ENCODE measurements around the gene BICC1.

Gene BICC1

DNA sequence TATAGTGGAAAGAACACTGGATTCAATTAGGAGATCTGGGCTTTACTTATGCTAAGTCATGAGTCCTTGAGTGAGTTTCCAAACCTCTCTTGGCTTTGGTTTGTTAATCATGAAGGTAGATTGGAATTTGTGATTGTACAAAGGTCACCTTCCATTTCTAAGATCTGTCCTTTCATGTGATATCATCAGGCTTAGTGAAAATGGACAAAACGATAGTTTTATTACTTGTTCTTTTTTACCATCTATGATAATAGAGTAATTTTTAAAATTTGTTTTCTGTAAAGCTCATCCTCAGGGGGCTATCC, 309.0 kb downstream of the BICC1 start:
- Histone ChIP-seq H3K27ac (ENCODE audit: low read length) (no peak overlapping the region), H3K4me1 (ENCODE audit: control insufficient read depth in 1 of 2, insufficient read depth in 2 of 2, low read length in 2 of 2) (peaks cover 0 to 10% of the 10 kb centered on the region in 2 donors), H3K4me3 (ENCODE audit: low read depth in 1 of 2, low read length in 2 of 2) (no peak overlapping the region), H3K36me3 (ENCODE audit: control insufficient read depth in 1 of 2, insufficient read depth in 2 of 2, low read length in 2 of 2) (no peaks in the 10 kb centered on the region), H3K9me3 (ENCODE audit: control insufficient read depth in 1 of 2, low read length in 2 of 2) (no peaks in the 10 kb centered on the region), H3K27me3 (ENCODE audit: low read depth, low read length) (no peaks in the 10 kb centered on the region)

DNA sequence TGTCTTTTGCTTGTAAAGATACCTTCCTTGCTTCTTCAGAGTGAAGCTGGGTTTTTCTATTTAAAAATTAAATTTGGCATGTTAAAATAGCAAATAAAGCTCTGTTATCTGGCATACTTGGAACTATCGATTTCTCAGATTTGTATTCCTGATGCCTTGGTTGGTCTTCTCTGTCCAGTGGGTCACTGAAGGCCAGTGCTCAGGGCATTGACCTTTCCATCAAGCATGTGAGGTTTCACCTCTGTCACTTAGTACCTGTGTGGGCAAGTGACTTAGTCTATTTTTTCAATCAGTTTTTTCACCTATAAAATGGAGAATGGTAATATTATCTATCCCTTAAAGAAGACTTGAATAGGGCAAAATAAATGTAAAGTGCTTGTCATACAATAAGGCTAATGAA, 311.3 kb downstream of the BICC1 start:
- Histone ChIP-seq H3K27ac (ENCODE audit: low read length) (no peak overlapping the region), H3K4me1 (ENCODE audit: control insufficient read depth in 1 of 2, insufficient read depth in 2 of 2, low read length in 2 of 2) (peaks cover 0 to 5% of the 10 kb centered on the region in 2 donors), H3K27me3 (ENCODE audit: low read depth, low read length) (no peaks in the 10 kb centered on the region), H3K9me3 (ENCODE audit: control insufficient read depth in 1 of 2, low read length in 2 of 2) (no peaks in the 10 kb centered on the region), H3K36me3 (ENCODE audit: control insufficient read depth in 1 of 2, insufficient read depth in 2 of 2, low read length in 2 of 2) (no peaks in the 10 kb centered on the region), H3K4me3 (ENCODE audit: low read depth in 1 of 2, low read length in 2 of 2) (no peak overlapping the region)

DNA sequence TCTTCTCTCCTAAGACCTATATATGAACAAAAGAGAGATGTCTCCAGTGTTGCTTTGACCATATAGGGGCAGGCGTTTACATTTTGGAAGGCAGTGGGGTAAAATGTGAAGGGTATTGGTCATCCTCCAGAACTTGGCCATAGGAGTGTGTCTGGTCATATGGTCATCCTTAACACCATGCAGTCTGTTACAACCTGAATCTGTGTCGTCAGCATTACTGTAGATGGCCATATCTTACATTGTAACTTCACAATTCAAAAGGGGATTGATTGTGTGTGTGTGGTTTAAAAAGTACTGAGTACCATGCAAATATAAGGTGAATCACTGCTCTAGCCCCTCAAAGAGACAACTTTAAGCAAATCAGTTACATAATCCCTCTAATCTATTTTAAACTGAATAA, 311.7 kb downstream of the BICC1 start:
- no peaks in the 10 kb centered on the region for H3K27me3 ChIP-seq (ENCODE audit: low read depth, low read length)
- H3K4me3 ChIP-seq (ENCODE audit: low read depth in 1 of 2, low read length in 2 of 2), result no peak overlapping the region
- no peaks in the 10 kb centered on the region for H3K36me3 ChIP-seq (ENCODE audit: control insufficient read depth in 1 of 2, insufficient read depth in 2 of 2, low read length in 2 of 2)
- H3K27ac ChIP-seq (ENCODE audit: low read length), result no peak overlapping the region
- no peaks in the 10 kb centered on the region for H3K9me3 ChIP-seq (ENCODE audit: control insufficient read depth in 1 of 2, low read length in 2 of 2)
- H3K4me1 ChIP-seq (ENCODE audit: control insufficient read depth in 1 of 2, insufficient read depth in 2 of 2, low read length in 2 of 2), result peaks cover 0 to 4% of the 10 kb centered on the region in 2 donors

DNA sequence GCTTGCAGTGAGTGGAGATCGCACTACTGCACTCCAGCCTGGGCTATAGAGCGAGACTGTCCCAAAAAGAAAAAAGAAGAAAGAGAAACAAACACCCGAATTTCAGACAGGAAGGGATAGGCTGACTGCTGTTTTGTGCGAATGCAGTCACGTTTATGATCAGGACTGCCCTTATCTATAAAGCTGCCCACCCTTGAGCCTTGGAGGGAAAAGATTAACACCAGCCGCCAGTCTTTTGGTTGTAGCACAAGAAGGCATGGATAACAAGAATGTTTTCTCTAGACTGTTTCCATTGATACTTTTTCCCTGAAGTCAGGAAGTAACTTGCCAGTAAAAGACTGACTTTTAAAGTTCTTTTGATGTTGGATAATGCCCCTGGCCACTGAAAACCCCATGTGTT, 314.0 kb downstream of the BICC1 start:
- Histone ChIP-seq H3K27ac (ENCODE audit: low read length) (no peak overlapping the region), H3K4me3 (ENCODE audit: low read depth in 1 of 2, low read length in 2 of 2) (no peak overlapping the region), H3K27me3 (ENCODE audit: low read depth, low read length) (no peaks in the 10 kb centered on the region), H3K4me1 (ENCODE audit: control insufficient read depth in 1 of 2, insufficient read depth in 2 of 2, low read length in 2 of 2) (no peaks in the 10 kb centered on the region), H3K9me3 (ENCODE audit: control insufficient read depth in 1 of 2, low read length in 2 of 2) (no peaks in the 10 kb centered on the region), H3K36me3 (ENCODE audit: control insufficient read depth in 1 of 2, insufficient read depth in 2 of 2, low read length in 2 of 2) (no peaks in the 10 kb centered on the region)

DNA sequence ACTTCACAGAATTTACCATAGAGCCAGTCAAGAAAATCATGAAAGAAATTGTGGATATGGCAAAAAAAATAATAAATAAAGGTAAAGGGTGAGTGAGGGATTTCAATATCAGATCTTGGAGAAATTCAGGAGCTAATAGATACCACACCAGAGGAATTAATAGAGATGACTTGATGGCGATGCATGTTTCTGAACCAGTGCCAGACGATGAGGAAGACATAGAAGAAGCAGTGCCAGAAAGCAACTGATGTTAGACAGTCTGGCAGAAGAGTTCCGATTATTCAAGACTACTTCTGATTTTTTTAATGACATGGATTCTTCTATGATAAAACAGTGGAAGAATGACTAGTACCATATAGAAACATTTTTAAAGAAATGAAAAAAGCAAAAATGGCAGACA, 314.7 kb downstream of the BICC1 start:
- H3K4me1 ChIP-seq (ENCODE audit: control insufficient read depth in 1 of 2, insufficient read depth in 2 of 2, low read length in 2 of 2), result no peaks in the 10 kb centered on the region
- H3K36me3 ChIP-seq (ENCODE audit: control insufficient read depth in 1 of 2, insufficient read depth in 2 of 2, low read length in 2 of 2), result no peaks in the 10 kb centered on the region
- no peak overlapping the region for H3K4me3 ChIP-seq (ENCODE audit: low read depth in 1 of 2, low read length in 2 of 2)
- H3K27me3 ChIP-seq (ENCODE audit: low read depth, low read length), result no peaks in the 10 kb centered on the region
- H3K9me3 ChIP-seq (ENCODE audit: control insufficient read depth in 1 of 2, low read length in 2 of 2), result no peaks in the 10 kb centered on the region
- H3K27ac ChIP-seq (ENCODE audit: low read length), result no peak overlapping the region

DNA sequence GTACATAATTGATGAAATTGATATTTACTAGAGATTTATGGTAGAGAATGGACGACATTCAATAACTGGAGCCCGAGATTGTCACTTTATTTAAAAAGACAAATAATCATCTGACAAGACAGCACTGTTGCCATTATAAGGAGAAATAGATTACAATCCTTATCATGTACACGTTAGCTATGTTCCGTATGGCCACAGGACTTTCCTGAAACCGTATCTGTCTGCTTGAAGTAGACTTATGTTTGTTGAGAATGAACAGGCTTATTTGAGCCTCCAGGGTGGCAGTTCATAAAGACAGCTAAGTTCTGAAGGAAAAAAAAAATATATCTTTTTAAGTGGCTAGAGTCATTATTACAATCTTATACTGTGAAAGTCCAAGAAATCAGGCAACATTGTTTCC, 317.2 kb downstream of the BICC1 start:
- Histone ChIP-seq H3K9me3 (ENCODE audit: control insufficient read depth in 1 of 2, low read length in 2 of 2) (no peaks in the 10 kb centered on the region), H3K36me3 (ENCODE audit: control insufficient read depth in 1 of 2, insufficient read depth in 2 of 2, low read length in 2 of 2) (no peaks in the 10 kb centered on the region), H3K4me1 (ENCODE audit: control insufficient read depth in 1 of 2, insufficient read depth in 2 of 2, low read length in 2 of 2) (no peaks in the 10 kb centered on the region), H3K27me3 (ENCODE audit: low read depth, low read length) (no peaks in the 10 kb centered on the region), H3K4me3 (ENCODE audit: low read depth in 1 of 2, low read length in 2 of 2) (no peak overlapping the region), H3K27ac (ENCODE audit: low read length) (no peak overlapping the region)

DNA sequence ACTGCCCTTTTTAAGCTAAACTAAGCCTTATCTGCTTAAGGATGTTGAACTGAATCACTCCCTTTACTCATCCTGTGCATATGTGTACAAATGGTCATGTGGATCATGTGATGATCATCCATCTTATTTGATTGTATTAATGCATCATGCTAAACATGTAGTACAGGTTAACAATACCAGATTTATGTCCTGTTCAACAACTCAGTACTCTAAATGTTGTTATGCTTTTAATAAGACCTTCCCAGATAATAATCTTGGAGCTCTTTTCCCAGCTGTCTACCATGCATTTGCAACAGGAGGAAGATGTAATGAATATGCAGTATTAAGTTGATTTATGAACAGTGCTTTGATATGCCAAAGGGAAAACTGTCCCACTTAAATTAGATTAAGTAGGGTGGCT, 318.0 kb downstream of the BICC1 start:
- no peaks in the 10 kb centered on the region for H3K36me3 ChIP-seq (ENCODE audit: control insufficient read depth in 1 of 2, insufficient read depth in 2 of 2, low read length in 2 of 2)
- H3K9me3 ChIP-seq (ENCODE audit: control insufficient read depth in 1 of 2, low read length in 2 of 2), result no peaks in the 10 kb centered on the region
- H3K27ac ChIP-seq (ENCODE audit: low read length), result no peak overlapping the region

DNA sequence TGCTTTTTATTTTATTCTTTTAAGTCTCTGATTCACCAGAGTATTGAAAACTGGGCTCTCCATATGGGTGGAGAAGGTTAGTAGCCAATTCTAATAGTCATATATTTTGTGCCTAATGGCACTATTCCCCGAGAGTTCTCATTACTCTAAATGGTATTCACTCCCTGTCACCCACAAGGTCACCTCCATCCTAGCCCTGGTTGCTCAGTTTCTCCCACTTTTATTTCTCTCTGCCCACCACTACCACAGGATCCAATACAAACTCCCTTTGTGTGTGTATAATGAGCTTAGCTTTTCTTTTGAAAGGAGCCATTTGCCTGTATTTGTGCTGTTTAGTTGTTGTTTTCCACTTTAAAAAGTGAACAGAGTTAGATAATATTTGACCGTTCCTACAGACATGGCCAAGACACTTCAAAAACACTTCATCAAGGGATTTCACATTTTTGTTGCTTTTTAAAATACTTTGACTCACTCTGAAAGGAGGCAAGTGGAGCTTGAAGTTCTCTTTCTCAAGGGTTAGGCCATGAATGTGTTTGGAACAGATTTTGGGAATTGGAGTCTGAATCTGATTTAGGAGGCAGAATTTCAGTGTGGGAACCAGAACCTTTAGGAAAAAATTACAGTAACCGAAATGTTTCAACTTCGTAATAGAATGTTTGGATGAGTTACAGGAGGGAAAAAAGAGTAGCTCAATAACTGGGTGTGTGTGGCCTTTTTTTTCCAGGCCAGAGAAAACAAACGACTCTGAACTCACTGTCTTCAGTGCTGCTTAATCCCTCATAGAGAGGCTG, 321.3 kb downstream of the BICC1 start:
- Histone ChIP-seq H3K27me3 (ENCODE audit: low read depth, low read length) (no peaks in the 10 kb centered on the region), H3K27ac (ENCODE audit: low read length) (no peak overlapping the region), H3K4me1 (ENCODE audit: control insufficient read depth in 1 of 2, insufficient read depth in 2 of 2, low read length in 2 of 2) (no peaks in the 10 kb centered on the region), H3K9me3 (ENCODE audit: control insufficient read depth in 1 of 2, low read length in 2 of 2) (no peaks in the 10 kb centered on the region), H3K4me3 (ENCODE audit: low read depth in 1 of 2, low read length in 2 of 2) (no peak overlapping the region), H3K36me3 (ENCODE audit: control insufficient read depth in 1 of 2, insufficient read depth in 2 of 2, low read length in 2 of 2) (no peaks in the 10 kb centered on the region)

More for the DNA sequence above, 318.0 kb downstream of the BICC1 start:
- Histone ChIP-seq H3K4me3 (ENCODE audit: low read depth in 1 of 2, low read length in 2 of 2) (no peak overlapping the region), H3K27me3 (ENCODE audit: low read depth, low read length) (no peaks in the 10 kb centered on the region), H3K4me1 (ENCODE audit: control insufficient read depth in 1 of 2, insufficient read depth in 2 of 2, low read length in 2 of 2) (no peaks in the 10 kb centered on the region)

DNA sequence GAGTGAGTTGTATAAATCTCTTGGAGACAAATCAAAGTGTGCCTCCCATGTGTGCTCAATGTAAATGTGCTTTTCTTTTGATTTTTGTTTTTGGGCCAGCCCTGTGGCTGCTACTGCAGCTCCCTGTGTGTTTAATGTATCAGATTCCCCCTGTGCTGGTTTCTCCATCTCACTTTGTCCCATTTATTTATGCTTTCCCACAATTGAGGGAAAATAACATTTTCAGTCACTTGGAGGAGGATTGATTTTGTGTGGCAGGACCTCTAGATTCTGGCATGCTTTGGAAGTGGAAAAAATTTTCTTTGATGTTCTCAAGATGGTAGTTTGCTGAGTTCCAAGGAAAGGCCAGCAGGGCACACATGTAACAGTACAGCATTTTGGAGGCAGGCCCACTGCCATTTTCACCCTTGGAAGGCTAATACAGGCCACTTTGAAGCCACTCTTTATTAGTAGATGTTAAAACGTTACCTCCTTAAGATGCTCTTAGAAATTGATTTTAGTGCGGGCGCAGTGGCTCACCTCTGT, 323.6 kb downstream of the BICC1 start:
- Histone ChIP-seq H3K9me3 (ENCODE audit: control insufficient read depth in 1 of 2, low read length in 2 of 2) (no peaks in the 10 kb centered on the region), H3K36me3 (ENCODE audit: control insufficient read depth in 1 of 2, insufficient read depth in 2 of 2, low read length in 2 of 2) (no peaks in the 10 kb centered on the region), H3K27me3 (ENCODE audit: low read depth, low read length) (no peaks in the 10 kb centered on the region), H3K27ac (ENCODE audit: low read length) (no peak overlapping the region), H3K4me1 (ENCODE audit: control insufficient read depth in 1 of 2, insufficient read depth in 2 of 2, low read length in 2 of 2) (no peaks in the 10 kb centered on the region), H3K4me3 (ENCODE audit: low read depth in 1 of 2, low read length in 2 of 2) (no peak overlapping the region)

DNA sequence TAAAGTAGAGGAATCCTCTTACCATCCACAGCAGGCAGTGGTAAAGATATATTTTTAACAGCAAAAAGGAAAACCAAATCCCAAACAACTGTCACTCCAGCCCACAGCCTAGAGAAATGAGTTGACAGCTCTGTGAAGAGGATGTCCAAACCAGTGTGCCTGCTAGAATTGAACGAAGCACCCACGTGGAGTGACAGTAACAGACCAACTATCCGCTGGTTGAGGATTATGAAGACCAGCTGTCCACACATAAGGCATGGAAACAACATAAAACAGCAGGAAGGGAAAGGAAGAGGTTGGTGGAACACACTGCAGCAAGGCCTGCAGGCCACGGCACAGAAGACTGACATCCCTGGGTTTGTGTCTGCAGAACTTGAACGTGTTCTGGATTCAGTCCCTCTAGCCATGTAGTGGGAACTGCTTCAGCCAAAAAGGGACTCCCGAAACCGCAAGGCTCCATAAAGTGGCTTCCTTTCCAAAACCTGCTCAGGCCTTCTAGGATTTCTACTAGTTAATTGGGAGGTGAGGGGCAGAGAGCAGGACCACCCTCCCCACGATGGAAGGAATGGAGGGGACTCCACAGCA, 324.4 kb downstream of the BICC1 start:
- H3K27me3 ChIP-seq (ENCODE audit: low read depth, low read length), result no peaks in the 10 kb centered on the region
- H3K4me1 ChIP-seq (ENCODE audit: control insufficient read depth in 1 of 2, insufficient read depth in 2 of 2, low read length in 2 of 2), result no peaks in the 10 kb centered on the region
- no peak overlapping the region for H3K4me3 ChIP-seq (ENCODE audit: low read depth in 1 of 2, low read length in 2 of 2)
- no peak overlapping the region for H3K27ac ChIP-seq (ENCODE audit: low read length)
- no peaks in the 10 kb centered on the region for H3K36me3 ChIP-seq (ENCODE audit: control insufficient read depth in 1 of 2, insufficient read depth in 2 of 2, low read length in 2 of 2)
- H3K9me3 ChIP-seq (ENCODE audit: control insufficient read depth in 1 of 2, low read length in 2 of 2), result no peaks in the 10 kb centered on the region

DNA sequence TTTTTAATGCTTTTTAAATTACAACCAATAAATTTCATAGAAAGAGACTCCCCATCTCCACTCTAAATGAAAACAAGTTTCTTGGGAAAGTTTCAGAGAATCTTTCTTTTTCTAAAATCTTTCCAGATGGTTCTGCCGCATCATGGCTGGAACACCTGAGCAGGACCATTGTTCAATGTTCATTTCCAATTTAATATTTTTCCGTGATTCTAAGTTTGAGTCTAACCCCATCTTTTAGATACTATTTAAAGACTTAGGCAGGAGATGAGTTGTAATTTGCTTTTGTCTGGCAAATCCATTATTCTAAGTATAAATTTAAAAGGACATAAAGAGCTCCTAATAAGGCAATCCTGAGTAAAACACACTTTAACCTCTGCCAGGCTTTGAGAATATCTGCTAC, 325.2 kb downstream of the BICC1 start:
- H3K4me3 ChIP-seq (ENCODE audit: low read depth in 1 of 2, low read length in 2 of 2), result no peak overlapping the region
- H3K27ac ChIP-seq (ENCODE audit: low read length), result no peak overlapping the region
- H3K27me3 ChIP-seq (ENCODE audit: low read depth, low read length), result no peaks in the 10 kb centered on the region
- H3K4me1 ChIP-seq (ENCODE audit: control insufficient read depth in 1 of 2, insufficient read depth in 2 of 2, low read length in 2 of 2), result no peaks in the 10 kb centered on the region
- no peaks in the 10 kb centered on the region for H3K9me3 ChIP-seq (ENCODE audit: control insufficient read depth in 1 of 2, low read length in 2 of 2)
- H3K36me3 ChIP-seq (ENCODE audit: control insufficient read depth in 1 of 2, insufficient read depth in 2 of 2, low read length in 2 of 2), result no peaks in the 10 kb centered on the region

Data from muscle layer of duodenum (tissue), 2 donors.